Astrocyte of the cerebellum (primary cell): ENCODE measurements around the gene PILRA.
"Not testable (repeated sequence)": the region's sequence is repeated elsewhere in the genome, so short reads cannot be mapped to it uniquely, and the experiment has no call there.

Experiments
- DNase-seq: peaks from one replicate; pipeline ENCODE4 v3.0.0-alpha.2; 2011; ENCODE audit warnings: low read depth
- H3K4me3 ChIP-seq: 2 replicates; pipeline ENCODE4 v1.5.1; 2011; ENCODE audit warnings: mild to moderate bottlenecking, low read depth, low read length, moderate library complexity
- in situ Hi-C: cut with HindIII; loops from 2 replicates; pipeline ENCODE4 v1.10.0; 2017; ENCODE audit warnings: low sequenced_read_pairs
- TF ChIP-seq, protein P1 (sequence below): IDR thresholded peaks from 2 replicates; pipeline ENCODE4 v1.5.1; 2012; ENCODE audit warnings: low read length, low read depth, moderate library complexity, mild to moderate bottlenecking; ENCODE audit errors: missing control alignments

Gene PILRA

GRCh38 chr7:100363098-100363497 lies 10.2 kb upstream of the PILRA start:
- H3K4me3 ChIP-seq: no peak overlapping the region
- TF ChIP-seq, protein P1, sequence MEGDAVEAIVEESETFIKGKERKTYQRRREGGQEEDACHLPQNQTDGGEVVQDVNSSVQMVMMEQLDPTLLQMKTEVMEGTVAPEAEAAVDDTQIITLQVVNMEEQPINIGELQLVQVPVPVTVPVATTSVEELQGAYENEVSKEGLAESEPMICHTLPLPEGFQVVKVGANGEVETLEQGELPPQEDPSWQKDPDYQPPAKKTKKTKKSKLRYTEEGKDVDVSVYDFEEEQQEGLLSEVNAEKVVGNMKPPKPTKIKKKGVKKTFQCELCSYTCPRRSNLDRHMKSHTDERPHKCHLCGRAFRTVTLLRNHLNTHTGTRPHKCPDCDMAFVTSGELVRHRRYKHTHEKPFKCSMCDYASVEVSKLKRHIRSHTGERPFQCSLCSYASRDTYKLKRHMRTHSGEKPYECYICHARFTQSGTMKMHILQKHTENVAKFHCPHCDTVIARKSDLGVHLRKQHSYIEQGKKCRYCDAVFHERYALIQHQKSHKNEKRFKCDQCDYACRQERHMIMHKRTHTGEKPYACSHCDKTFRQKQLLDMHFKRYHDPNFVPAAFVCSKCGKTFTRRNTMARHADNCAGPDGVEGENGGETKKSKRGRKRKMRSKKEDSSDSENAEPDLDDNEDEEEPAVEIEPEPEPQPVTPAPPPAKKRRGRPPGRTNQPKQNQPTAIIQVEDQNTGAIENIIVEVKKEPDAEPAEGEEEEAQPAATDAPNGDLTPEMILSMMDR: no peak
- no peak for DNase-seq
- in situ Hi-C loops: no loop called here

DNA sequence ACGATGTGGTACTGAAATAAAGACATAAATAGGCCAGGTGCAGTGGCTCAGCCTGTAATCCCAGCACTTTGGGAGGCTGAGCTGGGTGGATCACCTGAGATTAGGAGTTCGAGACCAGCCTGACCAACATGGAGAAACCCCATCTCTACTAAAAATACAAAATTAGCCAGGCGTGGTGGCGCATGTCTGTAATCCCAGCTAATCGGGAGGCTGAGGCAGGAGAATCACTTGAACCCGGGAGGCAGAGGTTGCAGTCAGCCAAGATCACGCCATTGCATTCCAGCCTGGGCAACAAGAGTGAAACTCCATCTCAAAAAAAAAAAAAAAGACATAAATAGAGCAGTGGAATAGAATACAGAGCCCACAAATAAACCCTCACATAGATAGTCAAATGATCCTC lies 9.5 kb upstream of the PILRA start:
- in situ Hi-C loops, H3K4me3 ChIP-seq, DNase-seq: not testable (repeated sequence)

GRCh38 chr7:100364480-100364879 lies 8.8 kb upstream of the PILRA start:
- H3K4me3 ChIP-seq: no peak overlapping the region
- in situ Hi-C loops: no loop called here
- TF ChIP-seq, protein P1: no peak
- no peak for DNase-seq

DNA sequence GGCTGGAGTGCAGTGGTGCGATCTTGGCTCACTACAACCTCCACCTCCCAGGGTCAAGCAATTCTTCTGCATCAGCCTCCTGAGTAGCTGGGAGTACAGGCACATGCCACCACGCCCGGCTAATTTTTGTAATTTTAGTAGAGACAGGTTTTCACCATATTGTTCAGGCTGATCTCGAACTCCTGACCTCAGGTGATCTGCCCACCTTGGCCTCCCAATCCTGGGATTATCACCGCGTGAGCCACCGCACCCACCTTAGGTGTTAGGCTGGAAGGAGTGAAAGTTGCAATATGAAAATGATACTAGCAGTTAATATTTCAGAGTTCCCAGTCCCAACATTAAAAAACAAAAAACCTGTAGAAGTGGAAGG lies 7.3 kb upstream of the PILRA start:
- in situ Hi-C loops, H3K4me3 ChIP-seq, DNase-seq: not testable (repeated sequence)

DNA sequence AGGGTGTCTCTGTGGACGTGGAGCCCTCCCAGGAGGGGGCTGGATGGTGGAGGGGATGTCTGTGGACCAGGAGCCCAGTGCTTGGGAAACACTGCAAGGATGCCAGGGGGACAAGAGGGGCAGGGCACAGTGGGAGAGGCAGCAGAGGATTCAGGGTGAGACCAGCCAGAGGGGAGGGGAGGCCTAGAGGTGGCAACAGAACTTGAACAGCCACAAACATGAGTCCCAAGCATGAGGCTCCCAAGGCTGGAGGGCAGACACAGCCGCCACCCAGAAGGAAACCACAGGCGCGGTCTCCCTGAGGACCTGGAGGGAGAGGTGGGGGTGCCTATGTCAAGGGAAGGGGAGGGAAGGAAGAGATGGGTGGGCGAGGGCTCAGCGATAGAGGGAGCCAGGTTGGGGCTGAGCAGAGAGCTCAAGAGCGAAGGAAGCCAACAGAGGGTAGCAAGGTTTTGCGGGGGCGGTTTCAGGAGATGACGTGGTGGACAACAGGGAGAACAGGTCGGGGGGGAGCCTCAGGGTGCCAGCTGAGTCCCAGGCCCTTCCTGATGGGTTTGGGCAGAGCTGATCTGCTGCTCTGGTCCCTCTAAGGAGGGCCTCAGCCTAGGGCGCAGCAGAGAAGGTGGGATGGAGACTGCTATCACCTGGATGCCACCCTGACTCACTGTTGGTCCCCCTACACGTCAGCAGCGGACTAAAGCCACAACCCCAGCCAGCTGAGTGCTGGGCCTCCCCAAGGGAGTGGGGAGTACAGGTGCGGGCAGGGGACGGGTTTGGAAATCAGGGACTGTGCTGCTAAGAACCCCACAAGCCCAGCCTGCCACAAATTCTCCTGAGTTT lies 6.7 kb upstream of the PILRA start:
- no peak for DNase-seq
- TF ChIP-seq, protein P1: no peak
- in situ Hi-C loops: no loop called here
- H3K4me3 ChIP-seq: no peak overlapping the region

- DNase-seq: no peak
- H3K4me3 ChIP-seq: no peak overlapping the region
- TF ChIP-seq, protein P1: no peak
- in situ Hi-C loops: no loop called here
Observed at GRCh38 chr7:100367251-100367620, 6.1 kb upstream of the PILRA start.

- in situ Hi-C loops: no loop called here
- H3K4me3 ChIP-seq: no peak overlapping the region
- TF ChIP-seq, protein P1: no peak
- DNase-seq: no peak
Observed at GRCh38 chr7:100367676-100368613, 5.3 kb upstream of the PILRA start.
